Vagina (tissue), 2 donors: ENCODE data around the gene ACVR1. TPM values are rescaled to one million over a fixed set of nuclear protein-coding genes. Genes with fewer than 3 reads are reported as not detected.

Experiments
- DNase-seq, 2 donors: peaks; one replicate each; pipeline ENCODE4 v3.0.0-alpha.2; 2017; ENCODE audit errors: extremely low spot score in 2 of 2
- H3K27ac ChIP-seq: fragments of 200-600 bp; sonication (generic); one replicate; pipeline ENCODE4 v1.5.1; 2019
- H3K27me3 ChIP-seq: fragments of 200-600 bp; sonication (generic); one replicate; pipeline ENCODE4 v1.5.1; 2019
- H3K36me3 ChIP-seq, 2 donors: fragments of 200-600 bp; sonication (generic); one replicate each; pipeline ENCODE4 v1.5.1; 2017 to 2019
- H3K4me1 ChIP-seq: fragments of 200-600 bp; sonication (generic); one replicate; pipeline ENCODE4 v1.5.1; 2019
- H3K4me3 ChIP-seq, 2 donors: fragments of 200-600 bp; sonication (generic); 1 replicate in 1 of 2; 2 replicates in 1 of 2; pipeline ENCODE4 v1.5.1; 2016 to 2019
- H3K9me3 ChIP-seq: fragments of 200-600 bp; sonication (generic); one replicate; pipeline ENCODE4 v1.5.1; 2019
- POLR2A ChIP-seq, 2 donors: fragments of 450-650 bp; IDR thresholded peaks; one replicate each; pipeline ENCODE4 v1.6.1; 2017; ENCODE audit warnings: antibody characterized with exemption in 2 of 2, mild to moderate bottlenecking in 2 of 2, moderate library complexity in 2 of 2
- POLR2AphosphoS5 ChIP-seq, 2 donors: sonication (generic); formaldehyde crosslinking; IDR thresholded peaks; one replicate each; pipeline ENCODE4 v1.9.0; 2017; ENCODE audit warnings: antibody characterized with exemption in 2 of 2, mild to moderate bottlenecking in 2 of 2, low read depth in 1 of 2; ENCODE audit not compliant: insufficient read depth in 1 of 2
- intact Hi-C: fragments of 100-400 bp; cut with DNase I; formaldehyde crosslinking; loops from one replicate; pipeline ENCODE4 v1.15.1; 2023
- total RNA-seq: library from RNA; depleted of rRNA; stranded (reverse); fragments of >200 nt; gene quantifications from one replicate; pipeline ENCODE4 v1.2.3, GENCODE V29; 2016
- TF ChIP-seq, protein P1 (sequence below), 3 experiments: fragments of 450-650 bp in 2 of 3; fragments of 200-600 bp in 1 of 3; sonication (generic) in 1 of 3; IDR thresholded peaks; one replicate each; pipeline ENCODE4 v1.5.1; 2017 to 2019; ENCODE audit warnings: antibody characterized with exemption in 3 of 3, mild to moderate bottlenecking in 2 of 3, moderate library complexity in 2 of 3

Gene ACVR1
- total RNA-seq, 1 donor from 2014 or later, result 25.8 TPM

DNA sequence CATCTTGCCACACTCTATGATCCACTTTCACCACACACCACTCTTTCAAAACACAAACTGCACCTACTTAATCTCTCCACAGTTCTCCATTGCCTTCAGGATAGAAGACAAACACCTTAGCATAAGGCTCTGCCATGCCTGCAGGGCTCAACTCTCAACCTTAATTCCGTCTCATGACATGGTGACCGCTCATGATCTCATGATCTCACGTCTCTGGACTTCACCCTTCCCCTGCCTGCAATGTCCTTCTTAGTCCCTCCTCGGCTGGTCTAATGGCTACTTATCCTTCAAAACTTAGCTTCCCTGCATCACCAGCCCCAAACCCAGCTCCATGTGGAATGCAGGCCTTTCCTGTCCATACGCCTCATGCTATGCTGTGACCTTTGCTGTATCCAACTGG lies 85.3 kb downstream of the ACVR1 start:
- Histone ChIP-seq H3K4me1 (peaks cover 56% of the 10 kb centered on the region), H3K4me3 (no peak overlapping the region), H3K9me3 (no peaks in the 10 kb centered on the region), H3K27me3 (no peaks in the 10 kb centered on the region), H3K36me3 (no peaks in the 10 kb centered on the region), H3K27ac (no peak overlapping the region)
- intact Hi-C loops, result loop anchor here (5.0 kb wide), 1 partner anchor 87 kb away; the partner anchor contains the start of gene ACVR1
- no peak for DNase-seq
- TF ChIP-seq, protein P1, sequence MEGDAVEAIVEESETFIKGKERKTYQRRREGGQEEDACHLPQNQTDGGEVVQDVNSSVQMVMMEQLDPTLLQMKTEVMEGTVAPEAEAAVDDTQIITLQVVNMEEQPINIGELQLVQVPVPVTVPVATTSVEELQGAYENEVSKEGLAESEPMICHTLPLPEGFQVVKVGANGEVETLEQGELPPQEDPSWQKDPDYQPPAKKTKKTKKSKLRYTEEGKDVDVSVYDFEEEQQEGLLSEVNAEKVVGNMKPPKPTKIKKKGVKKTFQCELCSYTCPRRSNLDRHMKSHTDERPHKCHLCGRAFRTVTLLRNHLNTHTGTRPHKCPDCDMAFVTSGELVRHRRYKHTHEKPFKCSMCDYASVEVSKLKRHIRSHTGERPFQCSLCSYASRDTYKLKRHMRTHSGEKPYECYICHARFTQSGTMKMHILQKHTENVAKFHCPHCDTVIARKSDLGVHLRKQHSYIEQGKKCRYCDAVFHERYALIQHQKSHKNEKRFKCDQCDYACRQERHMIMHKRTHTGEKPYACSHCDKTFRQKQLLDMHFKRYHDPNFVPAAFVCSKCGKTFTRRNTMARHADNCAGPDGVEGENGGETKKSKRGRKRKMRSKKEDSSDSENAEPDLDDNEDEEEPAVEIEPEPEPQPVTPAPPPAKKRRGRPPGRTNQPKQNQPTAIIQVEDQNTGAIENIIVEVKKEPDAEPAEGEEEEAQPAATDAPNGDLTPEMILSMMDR (IDR thresholded peaks at IDR 0.05), result no peak
- TF ChIP-seq POLR2AphosphoS5 (IDR thresholded peaks at IDR 0.05; ENCODE audit: insufficient read depth in 1 of 2, low read depth in 1 of 2), result no peak
- TF ChIP-seq POLR2A (IDR thresholded peaks at IDR 0.05), result no peak

- intact Hi-C loops, result loop anchor here (5.0 kb wide), 1 partner anchor 87 kb away; the partner anchor contains the start of gene ACVR1
- no peak overlapping the region for H3K4me3 ChIP-seq
- H3K36me3 ChIP-seq, result no peaks in the 10 kb centered on the region
- peaks cover 64% of the 10 kb centered on the region for H3K4me1 ChIP-seq
- no peaks in the 10 kb centered on the region for H3K9me3 ChIP-seq
- TF ChIP-seq, protein P1 (IDR thresholded peaks at IDR 0.05), result no peak
- TF ChIP-seq POLR2A (IDR thresholded peaks at IDR 0.05) (no peak), POLR2AphosphoS5 (IDR thresholded peaks at IDR 0.05; ENCODE audit: insufficient read depth in 1 of 2, low read depth in 1 of 2) (no peak)
- no peak for DNase-seq
- H3K27me3 ChIP-seq, result no peaks in the 10 kb centered on the region
- peak overlapping the region; percentile 40 for H3K27ac ChIP-seq
Observed at GRCh38 chr2:157789933-157790511, 86.1 kb downstream of the ACVR1 start.

DNA sequence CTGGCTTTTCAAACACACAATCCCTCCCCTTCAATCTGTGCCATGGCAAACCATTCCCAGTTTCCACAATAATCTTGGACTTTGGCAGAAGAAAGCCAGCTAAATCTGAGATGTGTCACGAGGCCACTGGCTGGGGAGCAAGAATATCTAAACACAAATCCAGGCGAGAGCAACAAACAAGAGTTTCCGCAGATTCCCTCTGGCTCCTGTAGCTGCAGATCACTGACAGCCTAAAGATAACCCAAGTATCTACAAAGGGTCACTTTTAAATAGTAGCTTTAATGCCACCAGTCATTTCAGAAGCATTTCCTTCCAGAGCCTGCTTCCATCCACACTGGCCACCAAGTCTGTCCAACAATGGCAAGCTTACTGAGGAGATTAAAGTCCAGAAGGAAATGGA lies 86.9 kb downstream of the ACVR1 start:
- Histone ChIP-seq H3K4me3 (no peak overlapping the region), H3K36me3 (no peaks in the 10 kb centered on the region), H3K4me1 (peaks cover 71% of the 10 kb centered on the region), H3K9me3 (no peaks in the 10 kb centered on the region), H3K27me3 (no peaks in the 10 kb centered on the region), H3K27ac (peak overlapping the region; percentile 40)
- intact Hi-C loops, result no loop called here
- TF ChIP-seq POLR2AphosphoS5 (IDR thresholded peaks at IDR 0.05; ENCODE audit: insufficient read depth in 1 of 2, low read depth in 1 of 2) (no peak), POLR2A (IDR thresholded peaks at IDR 0.05) (no peak)
- TF ChIP-seq, protein P1 (IDR thresholded peaks at IDR 0.05), result no peak
- no peak for DNase-seq

DNA sequence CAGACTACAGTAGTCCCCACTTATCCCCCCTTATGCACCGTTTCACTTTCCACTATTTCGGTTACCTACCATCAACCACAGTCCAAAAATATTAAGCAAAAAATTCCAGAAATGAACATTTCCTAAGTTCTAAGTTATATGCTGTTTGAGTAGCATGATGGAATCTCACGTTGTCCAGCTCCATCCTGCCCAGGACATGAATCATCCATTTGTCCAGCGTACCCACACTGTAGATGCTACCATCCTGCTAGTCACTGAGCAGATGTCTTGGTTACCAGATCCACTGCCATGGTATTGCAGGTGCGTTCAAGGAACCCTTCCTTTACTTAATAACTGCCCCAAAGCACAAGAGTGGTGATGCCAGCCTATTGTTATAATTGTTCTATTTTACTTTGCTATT lies 87.9 kb downstream of the ACVR1 start:
- intact Hi-C loops, result no loop called here
- peaks cover 76% of the 10 kb centered on the region for H3K4me1 ChIP-seq
- no peak overlapping the region for H3K27ac ChIP-seq
- no peaks in the 10 kb centered on the region for H3K36me3 ChIP-seq
- no peak overlapping the region for H3K4me3 ChIP-seq
- H3K9me3 ChIP-seq, result no peaks in the 10 kb centered on the region
- H3K27me3 ChIP-seq, result no peaks in the 10 kb centered on the region
- no peak for DNase-seq
- TF ChIP-seq POLR2AphosphoS5 (IDR thresholded peaks at IDR 0.05; ENCODE audit: insufficient read depth in 1 of 2, low read depth in 1 of 2), result no peak
- TF ChIP-seq, protein P1 (IDR thresholded peaks at IDR 0.05), result no peak
- TF ChIP-seq POLR2A (IDR thresholded peaks at IDR 0.05), result no peak

GRCh38 chr2:157787364-157787938 lies 88.7 kb downstream of the ACVR1 start:
- Histone ChIP-seq H3K4me1 (peaks cover 82% of the 10 kb centered on the region), H3K27me3 (no peaks in the 10 kb centered on the region), H3K9me3 (no peaks in the 10 kb centered on the region), H3K36me3 (no peaks in the 10 kb centered on the region), H3K27ac (peak overlapping the region; percentile 36), H3K4me3 (no peak overlapping the region)
- DNase-seq, result no peak
- intact Hi-C loops, result no loop called here
- TF ChIP-seq, protein P1 (IDR thresholded peaks at IDR 0.05), result no peak
- TF ChIP-seq POLR2AphosphoS5 (IDR thresholded peaks at IDR 0.05; ENCODE audit: insufficient read depth in 1 of 2, low read depth in 1 of 2) (no peak), POLR2A (IDR thresholded peaks at IDR 0.05) (no peak)
